ENCODE data around the gene EPS15. TPM values are rescaled to one million over a fixed set of nuclear protein-coding genes. Genes with fewer than 3 reads are reported as not detected.

Gene EPS15
- total and polyA plus RNA-seq, 2 donors from 2014 or later = 17.5 to 91.3 TPM

- Histone ChIP-seq H3K9ac (ENCODE audit: low read length in 3 of 3) (no peak overlapping the region), H3K4me3 (ENCODE audit: low read length in 3 of 3) (no peak overlapping the region), H3K9me3 (ENCODE audit: control insufficient read depth in 2 of 3, insufficient read depth in 1 of 3, low read length in 3 of 3) (no peaks in the 10 kb centered on the region), H3K36me3 (ENCODE audit: control insufficient read depth in 2 of 3, insufficient read depth in 3 of 3, low read length in 3 of 3) (peaks cover 0 to 3% (median 2%) of the 10 kb centered on the region in 3 donors), H3K27me3 (ENCODE audit: control insufficient read depth, insufficient read depth, low read length) (no peaks in the 10 kb centered on the region), H3K4me1 (ENCODE audit: control insufficient read depth in 2 of 3, insufficient read depth in 2 of 3, low read depth in 1 of 3, low read length in 3 of 3) (no peaks in the 10 kb centered on the region), H3K27ac (ENCODE audit: low read depth in 2 of 2, low read length in 2 of 2) (no peak overlapping the region)
- no peak for FAIRE-seq
- no peak for DNase-seq
- intact Hi-C loops (cut with DNase I) = no loop called here
- no peak for TF ChIP-seq CTCF (IDR thresholded peaks at IDR 0.05; ENCODE audit: borderline replicate concordance, extremely low read depth, insufficient read depth)
Observed at GRCh38 chr1:51433972-51434510, 85.0 kb downstream of the EPS15 start.

GRCh38 chr1:51433269-51433971 is 85.6 kb downstream of the EPS15 start:
- no peak overlapping the region for H3K9ac ChIP-seq (ENCODE audit: low read length in 3 of 3)
- no peaks in the 10 kb centered on the region for H3K4me1 ChIP-seq (ENCODE audit: control insufficient read depth in 2 of 3, insufficient read depth in 2 of 3, low read depth in 1 of 3, low read length in 3 of 3)
- TF ChIP-seq CTCF (IDR thresholded peaks at IDR 0.05; ENCODE audit: borderline replicate concordance, extremely low read depth, insufficient read depth) = no peak
- no peak for FAIRE-seq
- peak in 1 of 5 donors; percentile 13 for DNase-seq
- H3K4me3 ChIP-seq (ENCODE audit: low read length in 3 of 3) = no peak overlapping the region
- H3K9me3 ChIP-seq (ENCODE audit: control insufficient read depth in 2 of 3, insufficient read depth in 1 of 3, low read length in 3 of 3) = no peaks in the 10 kb centered on the region
- no peaks in the 10 kb centered on the region for H3K27me3 ChIP-seq (ENCODE audit: control insufficient read depth, insufficient read depth, low read length)
- H3K27ac ChIP-seq (ENCODE audit: low read depth in 2 of 2, low read length in 2 of 2) = peak overlapping the region in 1 of 2 donors; percentile 1
- intact Hi-C loops (cut with DNase I) = no loop called here
- H3K36me3 ChIP-seq (ENCODE audit: control insufficient read depth in 2 of 3, insufficient read depth in 3 of 3, low read length in 3 of 3) = peaks cover 2 to 4% (median 3%) of the 10 kb centered on the region in 3 donors

DNA sequence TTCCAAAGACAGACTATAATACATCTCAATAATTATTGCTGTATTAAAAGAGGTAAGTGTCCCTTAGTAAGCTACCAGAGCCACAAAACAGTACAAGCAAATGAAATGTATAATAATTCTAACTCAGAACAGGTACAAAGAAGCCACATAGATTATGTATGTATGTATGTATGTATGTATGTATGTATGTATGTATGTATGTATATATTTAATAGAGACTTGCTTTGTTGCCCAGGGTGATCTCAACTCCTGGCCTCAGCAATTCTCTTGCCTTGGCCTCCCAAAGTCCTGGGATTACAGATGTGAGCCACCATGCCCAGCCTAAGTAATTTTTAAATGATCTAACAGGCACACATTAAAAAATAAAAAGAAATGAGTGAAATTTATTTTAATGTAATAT is 86.9 kb downstream of the EPS15 start:
- intact Hi-C loops (cut with DNase I) = no loop called here
- TF ChIP-seq CTCF (IDR thresholded peaks at IDR 0.05; ENCODE audit: borderline replicate concordance, extremely low read depth, insufficient read depth) = no peak
- H3K4me1 ChIP-seq (ENCODE audit: control insufficient read depth in 2 of 3, insufficient read depth in 2 of 3, low read depth in 1 of 3, low read length in 3 of 3) = no peaks in the 10 kb centered on the region
- peaks cover 2 to 14% (median 3%) of the 10 kb centered on the region in 3 donors for H3K36me3 ChIP-seq (ENCODE audit: control insufficient read depth in 2 of 3, insufficient read depth in 3 of 3, low read length in 3 of 3)
- H3K27me3 ChIP-seq (ENCODE audit: control insufficient read depth, insufficient read depth, low read length) = no peaks in the 10 kb centered on the region
- FAIRE-seq (no peak), DNase-seq (no peak)
- no peak overlapping the region for H3K27ac ChIP-seq (ENCODE audit: low read depth in 2 of 2, low read length in 2 of 2)
- H3K9ac ChIP-seq (ENCODE audit: low read length in 3 of 3) = no peak overlapping the region
- no peaks in the 10 kb centered on the region for H3K9me3 ChIP-seq (ENCODE audit: control insufficient read depth in 2 of 3, insufficient read depth in 1 of 3, low read length in 3 of 3)
- H3K4me3 ChIP-seq (ENCODE audit: low read length in 3 of 3) = no peak overlapping the region
